Ovary (tissue), 9 donors: ENCODE measurements around the gene CCDC14. TPM values are rescaled to one million over a fixed set of nuclear protein-coding genes. Genes with fewer than 3 reads are reported as not detected.
"Not testable (repeated sequence)": the region's sequence is repeated elsewhere in the genome, so short reads cannot be mapped to it uniquely, and the experiment has no call there.

Experiments used
- DNase-seq, 5 donors: peaks; one replicate each; pipeline ENCODE4 v3.0.0-alpha.2; 2019 to 2020
- H3K27ac ChIP-seq, 2 donors: fragments of 200-600 bp; one replicate each; pipeline versions ENCODE4 v1.5.1 to v1.8.0; 2019 to 2022
- H3K27me3 ChIP-seq: fragments of 200-600 bp; one replicate; pipeline ENCODE4 v1.8.0; 2022
- H3K36me3 ChIP-seq: fragments of 200-600 bp; sonication (generic); one replicate; pipeline ENCODE4 v1.5.1; 2019
- H3K4me1 ChIP-seq: one replicate; pipeline ENCODE4 v1.8.1; 2013; ENCODE audit warnings: mild to moderate bottlenecking, moderate library complexity; ENCODE audit not compliant: insufficient read depth
- H3K4me3 ChIP-seq: fragments of 200-600 bp; sonication (generic); one replicate; pipeline ENCODE4 v1.5.1; 2017
- H3K9me3 ChIP-seq, 2 donors: fragments of 200-600 bp in 1 of 2; sonication (generic) in 1 of 2; one replicate each; pipeline versions ENCODE4 v1.5.1 to v1.8.1; 2013 to 2019; ENCODE audit warnings: mild to moderate bottlenecking in 1 of 2, moderate library complexity in 1 of 2
- EP300 ChIP-seq: sonication (generic); formaldehyde crosslinking; IDR thresholded peaks from one replicate; pipeline ENCODE4 v1.6.1; 2017; ENCODE audit warnings: antibody characterized with exemption
- POLR2A ChIP-seq: fragments of 450-650 bp; IDR thresholded peaks from one replicate; pipeline ENCODE4 v1.6.1; 2017; ENCODE audit warnings: antibody characterized with exemption, mild to moderate bottlenecking, moderate library complexity
- whole genome bisulfite sequencing, 3 donors: extraction: QIAGEN DNeasy Blood & Tissue Kit in 1 of 3; methylation state at CpG; one replicate each; pipeline versions ENCODE4 v1.1.5 to v1.1.7; 2013 to 2017; 5-methylcytosine and 5-hydroxymethylcytosine counted together
- intact Hi-C, 4 donors: fragments of 100-400 bp; cut with DNase I; formaldehyde crosslinking; loops; one replicate each; pipeline versions ENCODE4 v1.11.0 to v1.15.1; 2022 to 2023
- polyA plus RNA-seq, 2 donors: library from polyadenylated mRNA; stranded (reverse); fragments of 200-250 nt in 1 of 2; fragments of 350-450 nt in 1 of 2; fragmentation: Illumina TruSeq in 1 of 2; extraction: RNeasy Lipid Tissue Mini Kit (QIAGEN cat#74804) in 1 of 2; gene quantifications; one replicate each; pipeline ENCODE4 v1.2.3, GENCODE V29; 2013 to 2014
- total RNA-seq, 7 donors: library from RNA; depleted of rRNA in 2 of 7; stranded (reverse); fragments of >200 nt in 2 of 7; fragmentation: NEBNext Ultra II Directional in 3 of 7; extraction: Animal tissue kit (Norgen Biotek cat#: 25700) in 3 of 7; gene quantifications; one replicate each; pipeline versions ENCODE4 v1.1.0 to v1.2.4, GENCODE V29; 2016 to 2023
- TF ChIP-seq, protein P1 (sequence below), 3 donors: fragments of 450-650 bp in 2 of 3; fragments of 200-600 bp in 1 of 3; IDR thresholded peaks; one replicate each; pipeline versions ENCODE4 v1.5.1 to v1.8.0; 2016 to 2022; ENCODE audit warnings: antibody characterized with exemption in 3 of 3, mild to moderate bottlenecking in 1 of 3
- donor health status: DM: no; HTN: no; CAD: no; lungs with moderate emphysema.
- donor health status: DM: no; HTN: no; CAD: no.
- donor health status: Bipolar disorder and iron deficiency.
- donor health status: DM: yes; HTN: yes; CAD: no.
- donor health status: DM: no; HTN: no; CAD: no.
- donor health status: DM: yes; HTN: yes; CAD: no.

Gene CCDC14
- total and polyA plus RNA-seq, 9 donors = 19.9 to 32.1 (median 27.0) TPM

DNA sequence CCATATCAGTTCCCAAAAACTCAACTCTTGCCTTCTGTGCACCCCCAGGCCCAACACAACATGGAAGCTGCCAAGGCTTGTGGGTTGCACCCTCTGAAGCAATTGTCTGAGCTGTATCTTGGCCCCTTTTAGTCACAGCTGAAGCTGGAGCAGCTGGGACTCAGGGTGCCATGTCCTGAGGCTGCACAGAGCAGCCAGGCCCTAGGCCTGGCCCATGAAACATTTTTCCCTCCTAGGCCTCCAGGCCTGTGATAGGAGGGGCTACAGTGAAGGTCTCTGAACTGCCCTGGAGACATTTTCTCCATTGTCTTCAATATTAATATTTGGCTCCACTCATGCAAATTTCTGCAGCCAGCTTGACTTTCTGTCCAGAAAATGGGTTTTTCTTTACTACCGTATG is 68.8 kb downstream of the CCDC14 start:
- no peak overlapping the region for H3K4me3 ChIP-seq
- no peak for DNase-seq

DNA sequence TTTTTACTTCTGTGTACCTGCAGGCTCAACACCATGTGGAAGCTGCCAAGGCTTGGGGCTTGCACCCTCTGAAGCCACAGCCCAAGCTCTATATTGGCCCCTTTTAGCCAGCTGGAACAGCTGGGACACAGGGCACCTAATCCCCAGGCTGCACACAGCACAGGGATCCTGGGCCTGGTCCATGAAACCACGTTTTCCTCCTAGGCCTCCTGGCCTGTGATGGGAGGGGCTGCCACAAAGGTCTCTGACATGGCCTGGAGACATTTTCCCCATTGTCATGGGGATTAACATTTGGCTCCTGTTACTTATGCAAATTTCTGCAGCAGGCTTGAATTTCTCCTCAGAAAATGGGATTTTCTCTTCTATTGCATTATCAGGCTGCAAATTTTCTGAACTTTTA is 70.0 kb downstream of the CCDC14 start:
- H3K4me3 ChIP-seq, H3K9me3 ChIP-seq, H3K4me1 ChIP-seq, H3K36me3 ChIP-seq, DNase-seq, H3K27ac ChIP-seq, H3K27me3 ChIP-seq, intact Hi-C loops: not testable (repeated sequence)
- 56 to 76% (median 67%) methylated on average over 1 of the region's 1 CpG for WGBS, 3 donors

More for the DNA sequence above, 68.8 kb downstream of the CCDC14 start:
- H3K27me3 ChIP-seq = no peaks in the 10 kb centered on the region
- 0% methylated on average over 1 of the region's 1 CpG for WGBS, 3 donors
- no peak for TF ChIP-seq EP300
- TF ChIP-seq, protein P1, sequence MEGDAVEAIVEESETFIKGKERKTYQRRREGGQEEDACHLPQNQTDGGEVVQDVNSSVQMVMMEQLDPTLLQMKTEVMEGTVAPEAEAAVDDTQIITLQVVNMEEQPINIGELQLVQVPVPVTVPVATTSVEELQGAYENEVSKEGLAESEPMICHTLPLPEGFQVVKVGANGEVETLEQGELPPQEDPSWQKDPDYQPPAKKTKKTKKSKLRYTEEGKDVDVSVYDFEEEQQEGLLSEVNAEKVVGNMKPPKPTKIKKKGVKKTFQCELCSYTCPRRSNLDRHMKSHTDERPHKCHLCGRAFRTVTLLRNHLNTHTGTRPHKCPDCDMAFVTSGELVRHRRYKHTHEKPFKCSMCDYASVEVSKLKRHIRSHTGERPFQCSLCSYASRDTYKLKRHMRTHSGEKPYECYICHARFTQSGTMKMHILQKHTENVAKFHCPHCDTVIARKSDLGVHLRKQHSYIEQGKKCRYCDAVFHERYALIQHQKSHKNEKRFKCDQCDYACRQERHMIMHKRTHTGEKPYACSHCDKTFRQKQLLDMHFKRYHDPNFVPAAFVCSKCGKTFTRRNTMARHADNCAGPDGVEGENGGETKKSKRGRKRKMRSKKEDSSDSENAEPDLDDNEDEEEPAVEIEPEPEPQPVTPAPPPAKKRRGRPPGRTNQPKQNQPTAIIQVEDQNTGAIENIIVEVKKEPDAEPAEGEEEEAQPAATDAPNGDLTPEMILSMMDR (IDR thresholded peaks at IDR 0.05) = no peak
- TF ChIP-seq POLR2A = no peak
- H3K36me3 ChIP-seq = no peaks in the 10 kb centered on the region
- H3K9me3 ChIP-seq = no peaks in the 10 kb centered on the region
- intact Hi-C loops = no loop called here
- no peak overlapping the region for H3K27ac ChIP-seq
- no peaks in the 10 kb centered on the region for H3K4me1 ChIP-seq

DNA sequence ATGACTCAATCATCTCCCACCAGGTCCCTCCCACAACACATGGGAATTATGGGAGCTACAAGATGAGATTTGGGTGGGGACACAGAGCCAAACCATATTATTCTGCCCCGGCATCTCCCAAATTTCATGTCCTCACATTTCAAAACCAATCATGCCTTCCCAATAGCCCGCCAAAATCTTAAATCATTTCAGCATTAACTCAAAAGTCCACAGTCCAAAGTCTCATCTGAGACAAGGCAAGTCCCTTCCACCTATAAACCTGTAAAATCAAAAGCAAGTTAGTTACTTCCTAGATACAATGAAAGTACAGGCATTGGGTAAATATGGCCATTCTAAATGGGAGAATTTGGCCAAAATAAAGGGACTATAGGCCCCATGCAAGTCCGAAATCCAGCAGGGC is 70.9 kb downstream of the CCDC14 start:
- H3K4me3 ChIP-seq, H3K27ac ChIP-seq, H3K9me3 ChIP-seq, H3K27me3 ChIP-seq, intact Hi-C loops, DNase-seq, H3K4me1 ChIP-seq, H3K36me3 ChIP-seq: not testable (repeated sequence)
- WGBS, 3 donors = 96 to 99% (median 97%) methylated on average over 3 of the region's 3 CpGs

DNA sequence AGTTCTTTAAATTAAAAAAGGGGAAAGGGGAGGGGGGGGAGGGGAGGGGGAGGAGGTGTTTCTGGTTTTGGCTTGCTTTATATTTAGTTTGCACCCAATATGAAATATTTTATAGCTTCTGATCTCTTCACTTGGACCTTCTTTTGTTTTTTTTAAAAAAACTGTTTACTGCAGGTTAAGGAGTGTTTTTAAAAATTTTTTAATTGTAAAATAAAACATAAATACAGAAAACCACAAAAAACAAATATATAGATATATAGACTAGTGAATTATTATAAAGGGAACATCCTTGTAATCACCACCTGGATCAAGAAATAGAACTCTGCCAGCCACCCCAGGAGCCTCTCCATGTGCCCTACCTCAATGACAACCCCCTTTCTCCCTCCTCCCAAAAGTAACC is 76.0 kb downstream of the CCDC14 start:
- no peaks in the 10 kb centered on the region for H3K27me3 ChIP-seq
- H3K4me1 ChIP-seq = peaks cover 5% of the 10 kb centered on the region
- no peaks in the 10 kb centered on the region for H3K36me3 ChIP-seq
- H3K27ac ChIP-seq = no peak overlapping the region
- H3K9me3 ChIP-seq = no peaks in the 10 kb centered on the region
- no peak for DNase-seq
- intact Hi-C loops = no loop called here
- no peak overlapping the region for H3K4me3 ChIP-seq
- TF ChIP-seq EP300 (no peak), POLR2A (no peak)
- TF ChIP-seq, protein P1 (IDR thresholded peaks at IDR 0.05) = no peak

DNA sequence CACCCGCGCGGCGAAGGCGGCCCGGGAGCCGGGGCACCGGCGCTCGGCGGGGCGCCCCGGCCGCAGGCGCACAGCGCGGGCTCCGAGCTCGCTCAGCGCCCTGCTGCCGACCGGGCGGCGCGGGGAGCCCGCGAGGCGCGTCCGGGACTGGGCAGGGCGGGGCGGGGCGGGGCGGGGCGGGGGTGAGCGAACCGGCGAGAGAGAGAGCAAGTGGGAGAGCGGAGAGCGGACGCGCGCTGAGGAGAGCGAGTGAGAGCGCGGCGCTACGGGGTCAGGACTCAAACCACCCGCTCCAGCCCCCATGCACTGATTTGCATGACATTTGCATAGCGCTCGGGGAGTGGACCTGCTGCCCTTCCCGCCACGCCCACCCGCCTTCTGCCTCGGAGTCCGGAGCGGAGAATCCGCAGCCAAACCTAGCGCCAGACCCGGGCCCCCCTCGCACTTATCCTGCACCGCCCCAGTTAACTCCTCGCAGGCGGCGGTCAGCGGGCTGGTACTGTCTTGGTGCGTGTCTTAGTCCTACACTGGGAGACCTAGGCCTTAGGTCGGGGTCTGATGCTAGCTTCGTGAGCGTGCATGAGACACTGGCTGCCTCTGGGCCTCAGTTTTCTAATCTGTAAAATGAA is 76.7 kb downstream of the CCDC14 start, which contains the start of gene MYLK:
TSS of gene MYLK (minus strand) at position 130 of the 629 bp plus-strand sequence. CDS start 90,491 bp downstream, outside the sequence.
- H3K36me3 ChIP-seq = no peaks in the 10 kb centered on the region
- intact Hi-C loops = no loop called here
- H3K4me3 ChIP-seq = peak within 1 kb of the TSS; percentile 47
- WGBS, 3 donors = 1 to 3% (median 3%) methylated on average over 28 to 70 of the region's 70 CpGs
- no peaks in the 10 kb centered on the region for H3K9me3 ChIP-seq
- no peak within 1 kb of the TSS for H3K27ac ChIP-seq
- TF ChIP-seq EP300 (no peak), POLR2A (no peak)
- TF ChIP-seq, protein P1 (IDR thresholded peaks at IDR 0.05) = no peak
- peak; percentile 25 to 64 (median 44) for DNase-seq
- peaks cover 5% of the 10 kb centered on the region for H3K4me1 ChIP-seq
- H3K27me3 ChIP-seq = no peaks in the 10 kb centered on the region
